CD4-positive, alpha-beta T cell (primary cell): Measurements from ENCODE around the gene SHF. TPM values are rescaled to one million over a fixed set of nuclear protein-coding genes. Genes with fewer than 3 reads are reported as not detected.
A peak's percentile ranks its signal among the peaks of the same experiment; 100 is the strongest.

ENCODE experiments used
- ATAC-seq: fragments of 200-7000 bp; cut with Tn5 transposase; one replicate; pipeline ENCODE4 v1.10.0; 2022; ENCODE audit warnings: mild to moderate bottlenecking; ENCODE audit not compliant: poor library complexity
- CTCF ChIA-PET: fragments of 350-600 bp; sonication (Branson Sonifier 250); formaldehyde crosslinking; loops from one replicate; lab custom pipeline; 2021; ENCODE audit warnings: antibody characterized with exemption, inconsistent platforms; lab: Charles Lee
- POLR2A ChIA-PET: fragments of 350-600 bp; sonication (Branson Sonifier 250); formaldehyde crosslinking; loops from one replicate; lab custom pipeline; 2021; ENCODE audit warnings: antibody characterized with exemption, inconsistent platforms; lab: Charles Lee
- DNase-seq, 14 experiments: peaks; one replicate each; pipeline ENCODE4 v3.0.0-alpha.2; 2013 to 2020; ENCODE audit warnings: mixed read lengths in 2 of 14
- H3K27ac ChIP-seq, 2 donors: one replicate each; pipeline versions ENCODE4 v1.5.1 to v1.7.0; 2013; ENCODE audit warnings: low read length in 2 of 2, low read depth in 1 of 2, mild to moderate bottlenecking in 1 of 2
- H3K27me3 ChIP-seq, 2 experiments: 1 replicate in 1 of 2; 2 replicates in 1 of 2; pipeline versions ENCODE4 v1.6.1 to v1.7.0; 2013; ENCODE audit warnings: low read length in 2 of 2, control low read depth in 1 of 2, mild to moderate bottlenecking in 1 of 2, moderate library complexity in 1 of 2; ENCODE audit not compliant: insufficient read depth in 2 of 2, control insufficient read depth in 1 of 2
- H3K36me3 ChIP-seq: one replicate; pipeline ENCODE4 v1.6.1; 2013; ENCODE audit warnings: low read length, control low read depth; ENCODE audit not compliant: insufficient read depth
- H3K4me1 ChIP-seq: one replicate; pipeline ENCODE4 v1.6.1; 2013; ENCODE audit warnings: low read length, control low read depth; ENCODE audit not compliant: insufficient read depth
- H3K4me3 ChIP-seq: one replicate; pipeline ENCODE4 v1.5.1; 2013; ENCODE audit warnings: mild to moderate bottlenecking, low read length, moderate library complexity
- H3K9me3 ChIP-seq, 2 experiments: 1 replicate in 1 of 2; 2 replicates in 1 of 2; pipeline versions ENCODE4 v1.6.1 to v1.7.0; 2013; ENCODE audit warnings: low read length in 2 of 2, mild to moderate bottlenecking in 2 of 2, control low read depth in 1 of 2, moderate library complexity in 1 of 2; ENCODE audit not compliant: control insufficient read depth in 1 of 2, insufficient read depth in 1 of 2
- H3K27ac Mint-ChIP-seq: one replicate; pipeline ENCODE4 v1.8.0; 2020; ENCODE audit warnings: mixed read lengths
- H3K27me3 Mint-ChIP-seq: one replicate; pipeline ENCODE4 v1.8.0; 2021; ENCODE audit warnings: mixed read lengths
- H3K36me3 Mint-ChIP-seq: one replicate; pipeline ENCODE4 v1.8.0; 2021; ENCODE audit warnings: low read depth, mixed read lengths
- H3K4me1 Mint-ChIP-seq: one replicate; pipeline ENCODE4 v1.8.0; 2021; ENCODE audit warnings: low read depth, mixed read lengths
- H3K4me3 Mint-ChIP-seq: one replicate; pipeline ENCODE4 v1.8.0; 2020; ENCODE audit warnings: mild to moderate bottlenecking, mixed read lengths
- H3K9me3 Mint-ChIP-seq: one replicate; pipeline ENCODE4 v1.8.0; 2020; ENCODE audit warnings: mixed read lengths
- CTCF ChIP-seq: fragments of 200-600 bp; IDR thresholded peaks from one replicate; pipeline ENCODE4 v1.8.0; 2022; ENCODE audit warnings: antibody characterized with exemption, mild to moderate bottlenecking
- intact Hi-C, 2 experiments: fragments of 100-400 bp; cut with DNase I in 1 of 2; cut with micrococcal nuclease in 1 of 2; formaldehyde crosslinking; loops; one replicate each; pipeline versions ENCODE4 v1.15.1 to v1.9.0; 2023 to 2025; cut with DNase I, micrococcal nuclease
- total RNA-seq, 174 experiments: library from RNA in 2 of 174; stranded (reverse) in 2 of 174; gene quantifications; one replicate each; pipeline ENCODE4 v1.2.3 and lab custom pipeline; 2021 to 2026

The SHF gene
- total RNA-seq, 2 experiments from 2014 or later = 3.7 to 3.9 TPM

GRCh38 chr15:45205192-45205591, 17.4 kb upstream of the SHF start:
- Histone ChIP-seq H3K27me3 (no peaks in the 10 kb centered on the region), H3K36me3 (no peaks in the 10 kb centered on the region), H3K9me3 (no peaks in the 10 kb centered on the region), H3K4me3 (no peak overlapping the region), H3K4me1 (peaks cover 18% of the 10 kb centered on the region), H3K27ac (no peak overlapping the region)
- ChIA-PET POLR2A (interaction anchor here (1.0 to 3.4 kb wide), 4 partner anchors 17 to 197 kb away, joined by 3 to 11 read pairs (median 4); partner anchors contain the start of gene SHF), CTCF (interaction anchor here (0.6 to 3.5 kb wide), 23 partner anchors 9 to 224 kb away, joined by 3 to 15 read pairs (median 3); a partner anchor contains a TSS)
- Mint-ChIP-seq H3K9me3 (no peaks in the 10 kb centered on the region), H3K27me3 (peaks cover 10% of the 10 kb centered on the region), H3K36me3 (no peaks in the 10 kb centered on the region), H3K27ac (peak overlapping the region; percentile 37), H3K4me3 (peak overlapping the region; percentile 23), H3K4me1 (no peaks in the 10 kb centered on the region)
- ATAC-seq (peak; percentile 9), DNase-seq (peak in 12 of 14 experiments; percentile 26 to 82 (median 48))
- TF ChIP-seq CTCF = peak; percentile 48
- intact Hi-C loops = loop anchor here in 1 of 2 experiments (1.0 kb wide), 1 partner anchor 194 kb away; no protein-coding TSS in a partner anchor

- ChIA-PET POLR2A (interaction anchor here (3.4 kb wide), 1 partner anchor 199 kb away, joined by 11 read pairs; a partner anchor contains a TSS), CTCF (interaction anchor here (3.5 kb wide), 1 partner anchor 85 kb away, joined by 13 read pairs; no protein-coding TSS in a partner anchor)
- no peak overlapping the region for H3K4me3 Mint-ChIP-seq
- no peak for TF ChIP-seq CTCF
- no peak overlapping the region for H3K27ac Mint-ChIP-seq
- intact Hi-C loops = loop anchor here in 1 of 2 experiments (5.0 kb wide), 1 partner anchor 81 kb away; no protein-coding TSS in a partner anchor
- Histone ChIP-seq H3K27me3 (no peaks in the 10 kb centered on the region), H3K36me3 (no peaks in the 10 kb centered on the region), H3K4me3 (no peak overlapping the region), H3K9me3 (no peaks in the 10 kb centered on the region), H3K4me1 (peaks cover 33% of the 10 kb centered on the region), H3K27ac (no peak overlapping the region)
- H3K4me1 Mint-ChIP-seq = no peaks in the 10 kb centered on the region
- H3K36me3 Mint-ChIP-seq = no peaks in the 10 kb centered on the region
- DNase-seq (no peak), ATAC-seq (no peak)
- H3K9me3 Mint-ChIP-seq = peaks cover 2% of the 10 kb centered on the region
- H3K27me3 Mint-ChIP-seq = peaks cover 17% of the 10 kb centered on the region
Observed at GRCh38 chr15:45203182-45203581, 15.4 kb upstream of the SHF start.

GRCh38 chr15:45201869-45202268, 14.1 kb upstream of the SHF start:
- Histone ChIP-seq H3K27ac (peak overlapping the region in 1 of 2 donors; percentile 94), H3K9me3 (no peaks in the 10 kb centered on the region), H3K27me3 (no peaks in the 10 kb centered on the region), H3K4me1 (peaks cover 36% of the 10 kb centered on the region), H3K4me3 (no peak overlapping the region), H3K36me3 (no peaks in the 10 kb centered on the region)
- Mint-ChIP-seq H3K4me1 (no peaks in the 10 kb centered on the region), H3K27ac (no peak overlapping the region), H3K4me3 (no peak overlapping the region), H3K9me3 (peaks cover 2% of the 10 kb centered on the region), H3K36me3 (no peaks in the 10 kb centered on the region), H3K27me3 (peaks cover 16% of the 10 kb centered on the region)
- intact Hi-C loops = loop anchor here (2.0 to 5.0 kb wide), 3 partner anchors 75 to 201 kb away; a partner anchor contains a TSS
- ChIA-PET CTCF (interaction anchor here (2.5 kb wide), 1 partner anchor 84 kb away, joined by 11 read pairs; no protein-coding TSS in a partner anchor), POLR2A (interaction anchor here (0.9 to 5.5 kb wide), 8 partner anchors 14 to 385 kb away, joined by 3 to 129 read pairs (median 13); partner anchors contain the start of genes BLOC1S6 and SHF)
- no peak for TF ChIP-seq CTCF
- DNase-seq (no peak), ATAC-seq (no peak)
